Measurements from ENCODE around the gene NIPAL3.

NIPAL3 gene

DNA sequence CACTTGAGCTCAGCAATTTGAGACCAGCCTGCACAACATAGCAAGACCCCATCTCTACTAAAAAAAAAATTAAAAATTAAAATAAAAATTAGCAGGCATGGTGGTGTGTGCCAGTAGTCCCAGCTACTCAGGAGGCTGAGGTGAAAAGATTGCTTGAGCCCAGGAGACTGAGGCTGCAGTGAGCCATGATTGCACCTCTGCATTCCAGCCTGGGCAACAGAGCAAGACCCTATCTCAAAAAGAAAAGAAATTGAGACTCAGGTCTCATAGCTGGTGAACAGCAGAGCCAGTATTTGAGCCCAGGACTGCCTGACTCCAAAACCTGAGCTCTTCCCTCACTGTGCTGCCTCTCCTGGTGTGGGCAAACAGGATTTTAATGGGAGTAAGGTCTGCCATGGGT lies 58.6 kb downstream of the NIPAL3 start:
- H3K79me2 ChIP-seq (ENCODE audit: low read length), result no peaks in the 10 kb centered on the region
- no peaks in the 10 kb centered on the region for H3F3A ChIP-seq (ENCODE audit: insufficient read depth, low read length)
- H3K4me1 ChIP-seq (ENCODE audit: low read length), result no peaks in the 10 kb centered on the region
- no peak overlapping the region for H2AFZ ChIP-seq (ENCODE audit: low read length)
- H3K36me3 ChIP-seq (replicated peaks; ENCODE audit: insufficient read depth, low read length), result no peaks in the 10 kb centered on the region
- no peaks in the 10 kb centered on the region for H3K9me2 ChIP-seq (replicated peaks; ENCODE audit: insufficient read depth, low read length)
- H4K20me1 ChIP-seq (ENCODE audit: insufficient read depth, low read length), result no peaks in the 10 kb centered on the region
- no peak overlapping the region for H3K27ac ChIP-seq (ENCODE audit: low read length)
- no peak for DNase-seq
- H3K4me3 ChIP-seq (ENCODE audit: low read length), result no peak overlapping the region
- no peaks in the 10 kb centered on the region for H3K9me3 ChIP-seq (replicated peaks; ENCODE audit: insufficient read depth, low read length)
- no peak overlapping the region for H3K9ac ChIP-seq (ENCODE audit: low read length)
- no peak overlapping the region for H3K4me2 ChIP-seq (ENCODE audit: low read depth, low read length)
- TF ChIP-seq EZH2 (optimal IDR thresholded peaks at IDR 0.05; ENCODE audit: low read depth, low read length), result no peak
- TF ChIP-seq, protein P1, sequence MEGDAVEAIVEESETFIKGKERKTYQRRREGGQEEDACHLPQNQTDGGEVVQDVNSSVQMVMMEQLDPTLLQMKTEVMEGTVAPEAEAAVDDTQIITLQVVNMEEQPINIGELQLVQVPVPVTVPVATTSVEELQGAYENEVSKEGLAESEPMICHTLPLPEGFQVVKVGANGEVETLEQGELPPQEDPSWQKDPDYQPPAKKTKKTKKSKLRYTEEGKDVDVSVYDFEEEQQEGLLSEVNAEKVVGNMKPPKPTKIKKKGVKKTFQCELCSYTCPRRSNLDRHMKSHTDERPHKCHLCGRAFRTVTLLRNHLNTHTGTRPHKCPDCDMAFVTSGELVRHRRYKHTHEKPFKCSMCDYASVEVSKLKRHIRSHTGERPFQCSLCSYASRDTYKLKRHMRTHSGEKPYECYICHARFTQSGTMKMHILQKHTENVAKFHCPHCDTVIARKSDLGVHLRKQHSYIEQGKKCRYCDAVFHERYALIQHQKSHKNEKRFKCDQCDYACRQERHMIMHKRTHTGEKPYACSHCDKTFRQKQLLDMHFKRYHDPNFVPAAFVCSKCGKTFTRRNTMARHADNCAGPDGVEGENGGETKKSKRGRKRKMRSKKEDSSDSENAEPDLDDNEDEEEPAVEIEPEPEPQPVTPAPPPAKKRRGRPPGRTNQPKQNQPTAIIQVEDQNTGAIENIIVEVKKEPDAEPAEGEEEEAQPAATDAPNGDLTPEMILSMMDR (IDR thresholded peaks at IDR 0.05; ENCODE audit: low read length), result no peak
- TF ChIP-seq EZH2phosphoT487 (IDR thresholded peaks at IDR 0.05; ENCODE audit: low read length), result no peak
- H3K27me3 ChIP-seq (replicated peaks; ENCODE audit: insufficient read depth, low read length), result no peaks in the 10 kb centered on the region

DNA sequence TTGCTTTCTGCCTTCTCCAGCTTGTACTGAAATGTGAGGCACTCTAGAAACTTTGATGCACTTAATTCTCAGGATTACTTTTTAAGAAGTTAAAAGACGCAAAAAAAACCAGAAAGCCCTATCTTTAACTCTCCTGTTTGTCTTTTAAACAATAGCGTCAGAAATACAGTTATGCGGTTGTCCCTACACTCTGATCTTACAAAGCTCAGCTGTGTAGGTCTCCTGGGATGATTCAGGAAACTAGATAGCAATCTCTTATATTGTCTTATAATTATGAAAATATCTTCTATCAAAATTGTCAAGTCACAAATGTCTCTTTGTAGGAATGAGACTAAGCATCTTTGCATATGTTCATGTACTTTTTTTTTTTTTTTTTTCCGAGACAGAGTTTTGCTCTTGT lies 60.1 kb downstream of the NIPAL3 start:
- no peaks in the 10 kb centered on the region for H3K9me3 ChIP-seq (replicated peaks; ENCODE audit: insufficient read depth, low read length)
- H3K79me2 ChIP-seq (ENCODE audit: low read length), result no peaks in the 10 kb centered on the region
- H3K27ac ChIP-seq (ENCODE audit: low read length), result no peak overlapping the region
- no peaks in the 10 kb centered on the region for H4K20me1 ChIP-seq (ENCODE audit: insufficient read depth, low read length)
- H3K9me2 ChIP-seq (replicated peaks; ENCODE audit: insufficient read depth, low read length), result no peaks in the 10 kb centered on the region
- H3K4me3 ChIP-seq (ENCODE audit: low read length), result no peak overlapping the region
- H3K27me3 ChIP-seq (replicated peaks; ENCODE audit: insufficient read depth, low read length), result no peaks in the 10 kb centered on the region
- H3K4me2 ChIP-seq (ENCODE audit: low read depth, low read length), result no peak overlapping the region
- no peak overlapping the region for H3K9ac ChIP-seq (ENCODE audit: low read length)
- TF ChIP-seq EZH2 (optimal IDR thresholded peaks at IDR 0.05; ENCODE audit: low read depth, low read length) (no peak), EZH2phosphoT487 (IDR thresholded peaks at IDR 0.05; ENCODE audit: low read length) (no peak)
- TF ChIP-seq, protein P1 (IDR thresholded peaks at IDR 0.05; ENCODE audit: low read length), result no peak
- no peaks in the 10 kb centered on the region for H3F3A ChIP-seq (ENCODE audit: insufficient read depth, low read length)
- DNase-seq, result no peak
- no peaks in the 10 kb centered on the region for H3K36me3 ChIP-seq (replicated peaks; ENCODE audit: insufficient read depth, low read length)
- no peaks in the 10 kb centered on the region for H3K4me1 ChIP-seq (ENCODE audit: low read length)
- no peak overlapping the region for H2AFZ ChIP-seq (ENCODE audit: low read length)

DNA sequence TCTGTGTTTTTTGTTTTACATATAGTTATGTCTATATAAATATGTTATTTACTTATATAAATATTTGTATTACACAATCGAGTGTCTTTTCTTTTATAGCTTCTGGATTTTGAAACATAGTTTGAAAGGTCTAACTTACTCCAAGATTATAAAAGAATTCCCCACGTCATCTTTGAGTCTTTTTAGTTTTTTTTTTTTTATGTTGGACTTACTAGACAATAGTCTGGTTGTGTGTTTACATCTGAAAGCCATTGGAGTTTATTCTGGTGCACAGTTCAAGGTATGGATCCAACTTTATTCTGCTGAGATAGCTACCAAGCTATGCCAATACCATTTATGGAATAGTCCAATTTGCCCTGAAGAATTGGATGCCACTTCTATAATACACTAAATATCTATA lies 61.0 kb downstream of the NIPAL3 start:
- H2AFZ ChIP-seq (ENCODE audit: low read length), result no peak overlapping the region
- TF ChIP-seq, protein P1 (IDR thresholded peaks at IDR 0.05; ENCODE audit: low read length), result no peak
- TF ChIP-seq EZH2 (optimal IDR thresholded peaks at IDR 0.05; ENCODE audit: low read depth, low read length) (no peak), EZH2phosphoT487 (IDR thresholded peaks at IDR 0.05; ENCODE audit: low read length) (no peak)
- H3K27me3 ChIP-seq (replicated peaks; ENCODE audit: insufficient read depth, low read length), result no peaks in the 10 kb centered on the region
- H3K9ac ChIP-seq (ENCODE audit: low read length), result no peak overlapping the region
- no peak overlapping the region for H3K4me2 ChIP-seq (ENCODE audit: low read depth, low read length)
- H3K4me1 ChIP-seq (ENCODE audit: low read length), result peaks cover 4% of the 10 kb centered on the region; the same call in 1 of the 2 replicates
- DNase-seq, result no peak
- no peaks in the 10 kb centered on the region for H3F3A ChIP-seq (ENCODE audit: insufficient read depth, low read length)
- no peak overlapping the region for H3K27ac ChIP-seq (ENCODE audit: low read length)
- H3K36me3 ChIP-seq (replicated peaks; ENCODE audit: insufficient read depth, low read length), result no peaks in the 10 kb centered on the region
- H3K79me2 ChIP-seq (ENCODE audit: low read length), result no peaks in the 10 kb centered on the region
- H3K9me3 ChIP-seq (replicated peaks; ENCODE audit: insufficient read depth, low read length), result no peaks in the 10 kb centered on the region
- H3K9me2 ChIP-seq (replicated peaks; ENCODE audit: insufficient read depth, low read length), result no peaks in the 10 kb centered on the region
- H3K4me3 ChIP-seq (ENCODE audit: low read length), result no peak overlapping the region
- H4K20me1 ChIP-seq (ENCODE audit: insufficient read depth, low read length), result no peaks in the 10 kb centered on the region
